ENCODE results near the gene KCNA10. TPM values are rescaled to one million over a fixed set of nuclear protein-coding genes. Genes with fewer than 3 reads are reported as not detected.

KCNA10 gene
- total RNA-seq, 1 experiment from 2014 or later = not detected

- Mint-ChIP-seq H3K9me3 (no peaks in the 10 kb centered on the region), H3K27me3 (ENCODE audit: low read depth) (peaks cover 61% of the 10 kb centered on the region), H3K27ac (no peak overlapping the region), H3K4me1 (no peaks in the 10 kb centered on the region), H3K4me3 (no peak overlapping the region), H3K36me3 (ENCODE audit: insufficient read depth in 1 of 3, low read depth in 3 of 3) (no peaks in the 10 kb centered on the region; a peak in 1 of 7 replicates)
- H4K5ac ChIP-seq (ENCODE audit: insufficient read length, low read depth, low read length) = no peak overlapping the region
- H3K27me3 ChIP-seq (ENCODE audit: insufficient read depth, low read length) = no peaks in the 10 kb centered on the region
- H3T11ph ChIP-seq (ENCODE audit: low read length) = no peak overlapping the region
- H4K91ac ChIP-seq (ENCODE audit: insufficient read length, low read depth, low read length) = no peak overlapping the region
- H4K8ac ChIP-seq (replicated peaks; ENCODE audit: insufficient read length, low read depth, low read length) = no peak overlapping the region
- H3K4me2 ChIP-seq (ENCODE audit: insufficient read depth, insufficient read length, low read length) = no peak overlapping the region
- DNase-seq = no peak
- H4K20me1 ChIP-seq (ENCODE audit: control insufficient read depth, insufficient read depth, insufficient read length) = no peaks in the 10 kb centered on the region
- no peaks in the 10 kb centered on the region for H3K79me1 ChIP-seq (ENCODE audit: insufficient read depth, low read depth, low read length, poor library complexity, severe bottlenecking)
- no peak overlapping the region for H3K18ac ChIP-seq (ENCODE audit: insufficient read length, low read depth, low read length)
- H3K4me1 ChIP-seq (ENCODE audit: insufficient read depth, low read length) = no peaks in the 10 kb centered on the region
- H2BK15ac ChIP-seq (ENCODE audit: low read depth, low read length) = no peak overlapping the region
- H3K9ac ChIP-seq (ENCODE audit: extremely low read depth, insufficient read length, low read length) = no peak overlapping the region
- no peak overlapping the region for H3K27ac ChIP-seq (ENCODE audit: insufficient read length, low read depth, low read length)
- H2BK120ac ChIP-seq (ENCODE audit: low read depth, low read length, poor library complexity, severe bottlenecking) = no peak overlapping the region
- H3K9me3 ChIP-seq (ENCODE audit: control insufficient read depth, low read depth, low read length) = no peaks in the 10 kb centered on the region
- TF ChIP-seq CTCF (conservative IDR thresholded peaks at IDR 0.05) = no peak
- H3K23me2 ChIP-seq (ENCODE audit: insufficient read length, low read depth, low read length, poor library complexity, severe bottlenecking) = no peaks in the 10 kb centered on the region
- H3K23ac ChIP-seq (ENCODE audit: insufficient read length, low read depth, low read length) = no peak overlapping the region
- no peaks in the 10 kb centered on the region for H3K79me2 ChIP-seq (ENCODE audit: insufficient read depth, low read length)
- WGBS (ENCODE audit: extremely low coverage, insufficient read length, low lambda C conversion rate) = no CpG with 5 or more reads among the region's 4 CpGs
- H3K56ac ChIP-seq (ENCODE audit: insufficient read length, low read depth, low read length) = no peak overlapping the region
- H2AK5ac ChIP-seq (ENCODE audit: insufficient read length, low read length) = no peak overlapping the region
- H3K4ac ChIP-seq (ENCODE audit: low read depth, low read length) = no peak overlapping the region
- no peak overlapping the region for H2BK5ac ChIP-seq (ENCODE audit: insufficient read length, low read length)
- H2AFZ ChIP-seq (ENCODE audit: low read length) = no peak overlapping the region
- no peak overlapping the region for H2BK20ac ChIP-seq (ENCODE audit: low read depth, low read length, poor library complexity, severe bottlenecking)
- H3K14ac ChIP-seq (ENCODE audit: insufficient read depth, low read length) = no peak overlapping the region
- no peak overlapping the region for H2BK12ac ChIP-seq (ENCODE audit: insufficient read length, low read depth, low read length)
Measured at GRCh38 chr1:110542725-110543124, 23.8 kb upstream of the KCNA10 start.

Data from H9 (cell line).